Stimulated activated CD4-positive, alpha-beta T cell treated with anti-CD3 and anti-CD28 coated beads, Interleukin-15, amount 100 ng/mL, for 24 hours (primary cell): Measurements from ENCODE around the gene DAND5.
"Not testable (repeated sequence)": the region's sequence is repeated elsewhere in the genome, so short reads cannot be mapped to it uniquely, and the experiment has no call there.

Experiments
- DNase-seq: peaks from one replicate; pipeline ENCODE4 v3.0.0-alpha.2; 2020

The DAND5 gene

GRCh38 chr19:12970070-12970820, 869 bp downstream of the DAND5 start:
- DNase-seq: no peak

- DNase-seq: no peak
These were observed 3.9 kb downstream of the DAND5 start for GRCh38 chr19:12973236-12973635.

GRCh38 chr19:12974301-12975220, 5.2 kb downstream of the DAND5 start:
- no peak for DNase-seq

GRCh38 chr19:12975221-12975741, 5.9 kb downstream of the DAND5 start:
- DNase-seq: no peak

- not testable (repeated sequence) for DNase-seq
These were observed 6.7 kb downstream of the DAND5 start for GRCh38 chr19:12976109-12976508.

- DNase-seq: no peak
These were observed 10.6 kb downstream of the DAND5 start for GRCh38 chr19:12979974-12980373.

- no peak for DNase-seq
These were observed 13.3 kb downstream of the DAND5 start for GRCh38 chr19:12982648-12983047.

- no peak for DNase-seq
These were observed 13.7 kb downstream of the DAND5 start for GRCh38 chr19:12983091-12983490.

GRCh38 chr19:12983542-12984142, 14.3 kb downstream of the DAND5 start:
- DNase-seq: peak; percentile 83

GRCh38 chr19:12984143-12984627, 14.8 kb downstream of the DAND5 start:
- no peak for DNase-seq

GRCh38 chr19:12984683-12985048, 15.3 kb downstream of the DAND5 start:
- no peak for DNase-seq

GRCh38 chr19:12985049-12985776, 15.8 kb downstream of the DAND5 start:
- no peak for DNase-seq

- no peak for DNase-seq
These were observed 17.4 kb downstream of the DAND5 start for GRCh38 chr19:12986726-12987125.

GRCh38 chr19:12987190-12987589, 17.8 kb downstream of the DAND5 start:
- no peak for DNase-seq

- DNase-seq: no peak
These were observed 18.4 kb downstream of the DAND5 start for GRCh38 chr19:12987781-12988180.

GRCh38 chr19:12990431-12990830, 21.1 kb downstream of the DAND5 start:
- no peak for DNase-seq

GRCh38 chr19:12990853-12991252, 21.5 kb downstream of the DAND5 start:
- DNase-seq: no peak

- no peak for DNase-seq
These were observed 21.9 kb downstream of the DAND5 start for GRCh38 chr19:12991296-12991695.

GRCh38 chr19:12992729-12993128, 23.4 kb downstream of the DAND5 start:
- DNase-seq: no peak

GRCh38 chr19:12993562-12993961, 24.2 kb downstream of the DAND5 start:
- DNase-seq: no peak

GRCh38 chr19:12994701-12995595, 25.6 kb downstream of the DAND5 start, which contains the start of gene NFIX:
Gene NFIX, plus strand, starts transcription at chr19:12995475. Its CDS starts 363 bp downstream, at chr19:12995838.
- DNase-seq: peak; percentile 75
